ENCODE data around the gene RTN4RL1.

DNA sequence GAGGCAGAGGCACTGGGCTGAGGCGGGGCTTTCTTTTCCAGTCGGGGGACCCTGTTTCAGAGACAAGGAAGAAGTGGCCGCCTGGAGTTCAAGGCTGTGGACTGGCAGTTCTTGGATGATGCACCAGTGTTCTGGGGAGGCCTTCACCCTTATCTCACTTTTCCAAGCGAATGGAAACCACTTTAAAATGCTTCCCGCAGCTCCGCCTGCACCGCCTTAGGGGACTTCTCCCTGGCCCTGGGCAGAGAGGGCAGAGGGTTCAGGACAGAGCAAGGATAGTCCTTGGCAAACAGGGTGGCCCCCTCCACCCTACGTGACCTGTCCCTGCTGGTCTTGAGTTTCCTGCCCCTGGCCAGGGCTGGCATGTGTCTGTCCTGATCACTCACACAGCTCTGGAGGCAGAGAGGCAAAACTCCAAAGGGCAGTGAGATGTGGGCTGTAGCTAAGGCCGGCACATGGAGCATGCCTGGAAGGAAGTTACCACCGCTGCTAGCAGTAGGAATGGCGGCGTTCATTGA, 20.6 kb downstream of the RTN4RL1 start:
- TF ChIP-seq, protein P1, sequence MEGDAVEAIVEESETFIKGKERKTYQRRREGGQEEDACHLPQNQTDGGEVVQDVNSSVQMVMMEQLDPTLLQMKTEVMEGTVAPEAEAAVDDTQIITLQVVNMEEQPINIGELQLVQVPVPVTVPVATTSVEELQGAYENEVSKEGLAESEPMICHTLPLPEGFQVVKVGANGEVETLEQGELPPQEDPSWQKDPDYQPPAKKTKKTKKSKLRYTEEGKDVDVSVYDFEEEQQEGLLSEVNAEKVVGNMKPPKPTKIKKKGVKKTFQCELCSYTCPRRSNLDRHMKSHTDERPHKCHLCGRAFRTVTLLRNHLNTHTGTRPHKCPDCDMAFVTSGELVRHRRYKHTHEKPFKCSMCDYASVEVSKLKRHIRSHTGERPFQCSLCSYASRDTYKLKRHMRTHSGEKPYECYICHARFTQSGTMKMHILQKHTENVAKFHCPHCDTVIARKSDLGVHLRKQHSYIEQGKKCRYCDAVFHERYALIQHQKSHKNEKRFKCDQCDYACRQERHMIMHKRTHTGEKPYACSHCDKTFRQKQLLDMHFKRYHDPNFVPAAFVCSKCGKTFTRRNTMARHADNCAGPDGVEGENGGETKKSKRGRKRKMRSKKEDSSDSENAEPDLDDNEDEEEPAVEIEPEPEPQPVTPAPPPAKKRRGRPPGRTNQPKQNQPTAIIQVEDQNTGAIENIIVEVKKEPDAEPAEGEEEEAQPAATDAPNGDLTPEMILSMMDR (IDR thresholded peaks at IDR 0.05; ENCODE audit: insufficient read depth, low read depth, low read length): no peak
- no peak for TF ChIP-seq EZH2 (IDR thresholded peaks at IDR 0.05; ENCODE audit: insufficient read depth, low read length)

Measured in astrocyte (in vitro differentiated cells and primary cell).